ENCODE data around the gene ARHGAP10.

Gene ARHGAP10

GRCh38 chr4:147731580-147732517 lies at the start of gene ARHGAP10:
Gene ARHGAP10 (plus strand): TSS chr4:147732088. CDS start chr4:147732302, 214 bp downstream.
- DNase-seq (ENCODE audit: low read depth): no peak
- TF ChIP-seq, protein P1, sequence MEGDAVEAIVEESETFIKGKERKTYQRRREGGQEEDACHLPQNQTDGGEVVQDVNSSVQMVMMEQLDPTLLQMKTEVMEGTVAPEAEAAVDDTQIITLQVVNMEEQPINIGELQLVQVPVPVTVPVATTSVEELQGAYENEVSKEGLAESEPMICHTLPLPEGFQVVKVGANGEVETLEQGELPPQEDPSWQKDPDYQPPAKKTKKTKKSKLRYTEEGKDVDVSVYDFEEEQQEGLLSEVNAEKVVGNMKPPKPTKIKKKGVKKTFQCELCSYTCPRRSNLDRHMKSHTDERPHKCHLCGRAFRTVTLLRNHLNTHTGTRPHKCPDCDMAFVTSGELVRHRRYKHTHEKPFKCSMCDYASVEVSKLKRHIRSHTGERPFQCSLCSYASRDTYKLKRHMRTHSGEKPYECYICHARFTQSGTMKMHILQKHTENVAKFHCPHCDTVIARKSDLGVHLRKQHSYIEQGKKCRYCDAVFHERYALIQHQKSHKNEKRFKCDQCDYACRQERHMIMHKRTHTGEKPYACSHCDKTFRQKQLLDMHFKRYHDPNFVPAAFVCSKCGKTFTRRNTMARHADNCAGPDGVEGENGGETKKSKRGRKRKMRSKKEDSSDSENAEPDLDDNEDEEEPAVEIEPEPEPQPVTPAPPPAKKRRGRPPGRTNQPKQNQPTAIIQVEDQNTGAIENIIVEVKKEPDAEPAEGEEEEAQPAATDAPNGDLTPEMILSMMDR (IDR thresholded peaks at IDR 0.05; ENCODE audit: low read depth, low read length, missing control alignments): no peak
- peak within 1 kb of the TSS; percentile 86 for H3K4me3 ChIP-seq (ENCODE audit: low read depth, low read length)

- H3K4me3 ChIP-seq (ENCODE audit: low read depth, low read length): peak overlapping the region; percentile 98
- no peak for DNase-seq (ENCODE audit: low read depth)
- TF ChIP-seq, protein P1 (IDR thresholded peaks at IDR 0.05; ENCODE audit: low read depth, low read length, missing control alignments): no peak
Measured at GRCh38 chr4:147682755-147683154, 49.1 kb upstream of the ARHGAP10 start.

DNA sequence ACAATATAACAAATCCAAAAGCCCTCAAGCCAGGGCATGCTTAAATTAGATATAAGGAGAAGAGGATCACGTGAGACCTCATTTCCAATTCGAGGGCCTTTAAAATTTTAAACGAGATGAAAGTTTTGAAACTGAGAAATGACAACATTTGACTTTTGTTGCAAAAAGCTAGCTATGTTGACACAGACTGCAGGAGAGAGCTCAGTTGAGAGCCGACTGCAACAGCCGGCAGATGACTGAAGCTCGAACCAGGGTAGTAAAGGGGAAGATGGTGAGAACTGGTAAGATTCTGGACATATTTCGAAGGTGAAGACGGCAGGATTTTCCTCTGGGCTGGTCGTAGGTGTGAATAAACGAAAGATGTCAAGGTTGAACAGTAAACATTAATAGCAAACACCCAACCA lies 48.7 kb upstream of the ARHGAP10 start:
- H3K4me3 ChIP-seq (ENCODE audit: low read depth, low read length): peak overlapping the region; percentile 98
- no peak for DNase-seq (ENCODE audit: low read depth)

DNA sequence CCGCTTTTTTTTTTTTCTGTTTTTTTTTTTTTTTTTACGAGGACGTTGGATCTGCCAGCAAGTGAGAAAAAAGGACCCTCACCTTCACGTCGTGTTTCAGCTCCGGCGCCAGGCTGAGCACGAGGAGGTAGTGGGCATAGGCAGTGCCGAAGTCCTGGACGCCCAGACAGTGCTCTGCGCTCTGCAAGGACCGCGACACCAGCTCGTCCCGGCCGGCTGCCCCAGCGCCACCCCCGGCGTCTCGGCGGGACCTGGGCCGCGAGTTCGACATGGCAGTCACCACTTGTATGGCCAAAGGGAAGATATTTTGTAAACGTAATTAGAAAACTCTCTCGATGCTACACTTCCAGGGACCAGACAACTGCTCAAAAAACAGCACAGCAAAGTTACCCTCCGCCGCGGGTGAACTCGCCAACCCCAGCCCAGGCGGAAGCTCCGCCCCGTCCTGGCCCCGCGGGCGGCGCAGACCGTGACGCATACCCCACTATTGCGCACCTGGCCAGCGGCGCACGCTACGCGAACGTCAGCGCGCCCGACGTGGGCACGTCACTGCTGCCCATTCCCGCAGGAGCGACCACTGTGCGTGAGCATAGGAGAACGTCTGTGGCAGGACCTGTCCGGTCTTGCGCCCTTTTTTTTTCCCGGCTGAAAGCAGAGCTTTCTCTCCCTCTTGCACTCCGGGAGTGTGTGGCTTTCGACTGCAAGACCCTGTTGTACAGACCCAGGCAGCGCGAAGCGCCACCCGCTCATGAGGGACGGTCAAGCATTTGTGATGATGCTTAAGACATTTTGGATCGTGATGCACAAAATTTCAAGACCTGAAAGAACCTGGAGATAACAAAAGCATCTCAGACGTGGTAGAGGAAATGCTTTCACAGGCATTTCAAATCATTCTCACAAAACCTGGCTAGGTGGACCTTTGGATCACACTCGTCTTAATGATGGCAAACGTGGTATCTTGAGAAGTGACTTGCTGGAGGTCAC lies 47.9 kb upstream of the ARHGAP10 start, which contains the start of gene PRMT9:
TSS of gene PRMT9 (minus strand) at position 447 of the 984 bp plus-strand sequence. CDS start at position 271, 176 bp downstream.
- TF ChIP-seq, protein P1 (IDR thresholded peaks at IDR 0.05; ENCODE audit: low read depth, low read length, missing control alignments): no peak
- peak within 1 kb of the TSS; percentile 98 for H3K4me3 ChIP-seq (ENCODE audit: low read depth, low read length)
- DNase-seq (ENCODE audit: low read depth): peak; percentile 65

More for the DNA sequence above, 48.7 kb upstream of the ARHGAP10 start:
- TF ChIP-seq, protein P1 (IDR thresholded peaks at IDR 0.05; ENCODE audit: low read depth, low read length, missing control alignments): no peak

GRCh38 chr4:147689067-147689466 lies 42.8 kb upstream of the ARHGAP10 start:
- TF ChIP-seq, protein P1 (IDR thresholded peaks at IDR 0.05; ENCODE audit: low read depth, low read length, missing control alignments): no peak
- no peak for DNase-seq (ENCODE audit: low read depth)
- no peak overlapping the region for H3K4me3 ChIP-seq (ENCODE audit: low read depth, low read length)

DNA sequence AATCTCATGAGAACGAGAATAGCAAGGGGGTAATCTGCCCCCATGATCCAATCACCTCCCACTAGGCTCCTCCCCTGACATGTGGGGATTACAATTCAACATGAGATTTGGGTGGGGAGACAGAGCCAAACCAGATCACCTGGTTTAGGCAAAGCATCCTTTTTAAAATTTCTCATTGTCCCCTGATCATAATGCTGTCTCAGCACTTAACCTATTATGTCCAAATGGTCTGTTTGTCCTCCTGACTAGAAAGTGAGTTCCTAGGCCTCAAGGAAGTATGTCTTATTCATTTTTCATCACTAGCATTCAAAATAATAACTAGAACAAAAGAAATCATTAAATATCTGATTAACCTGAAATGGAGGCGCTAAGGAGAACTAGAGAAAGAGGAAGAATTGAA lies 40.1 kb upstream of the ARHGAP10 start:
- no peak overlapping the region for H3K4me3 ChIP-seq (ENCODE audit: low read depth, low read length)
- TF ChIP-seq, protein P1 (IDR thresholded peaks at IDR 0.05; ENCODE audit: low read depth, low read length, missing control alignments): no peak
- no peak for DNase-seq (ENCODE audit: low read depth)
